Uterus (tissue), 2 donors: Measurements from ENCODE around the gene TMEM161B.

Experiments used
- CTCF ChIP-seq, 4 experiments: fragments of 200-600 bp in 2 of 4; fragments of 450-650 bp in 2 of 4; sonication (generic) in 2 of 4; IDR thresholded peaks; one replicate each; pipeline ENCODE4 v1.5.1; 2016 to 2019; ENCODE audit warnings: antibody characterized with exemption in 4 of 4, mild to moderate bottlenecking in 2 of 4, moderate library complexity in 1 of 4
- POLR2A ChIP-seq, 2 donors: fragments of 450-650 bp; IDR thresholded peaks; one replicate each; pipeline ENCODE4 v1.6.1; 2016; ENCODE audit warnings: antibody characterized with exemption in 2 of 2, mild to moderate bottlenecking in 1 of 2, moderate library complexity in 1 of 2

- TF ChIP-seq CTCF (IDR thresholded peaks at IDR 0.05) (no peak), POLR2A (IDR thresholded peaks at IDR 0.05) (no peak)
Observed at GRCh38 chr5:88145221-88145610, 123.4 kb downstream of the TMEM161B start.
